Adrenal gland (tissue), 12 donors: ENCODE measurements around the gene CMIP. TPM values are rescaled to one million over a fixed set of nuclear protein-coding genes. Genes with fewer than 3 reads are reported as not detected.

Source experiments
- DNase-seq, 7 donors: peaks; one replicate each; pipeline ENCODE4 v3.0.0-alpha.2; 2019 to 2020
- H3K27ac ChIP-seq, 5 donors: fragments of 200-600 bp; sonication (generic) in 4 of 5; 1 replicate in 3 of 5; 2 replicates in 2 of 5; pipeline versions ENCODE4 v1.5.1 to v1.8.0; 2016 to 2020; ENCODE audit warnings: mild to moderate bottlenecking in 1 of 5
- H3K27me3 ChIP-seq: fragments of 200-600 bp; 2 replicates; pipeline ENCODE4 v1.8.0; 2021
- H3K36me3 ChIP-seq, 2 donors: fragments of 200-600 bp; replicated peaks in 1 of 2; 1 replicate in 1 of 2; 2 replicates in 1 of 2; pipeline versions ENCODE4 v1.5.1 to v1.8.0; 2018 to 2022
- H3K4me1 ChIP-seq, 2 donors: fragments of 200-600 bp; replicated peaks in 1 of 2; 1 replicate in 1 of 2; 2 replicates in 1 of 2; pipeline versions ENCODE4 v1.5.1 to v1.8.0; 2018 to 2021
- H3K4me3 ChIP-seq, 4 donors: fragments of 200-600 bp; sonication (generic) in 3 of 4; one replicate each; pipeline ENCODE4 v1.5.1; 2016 to 2018
- H3K9me3 ChIP-seq, 3 donors: fragments of 200-600 bp; sonication (generic) in 1 of 3; replicated peaks in 1 of 3; 1 replicate in 2 of 3; 2 replicates in 1 of 3; pipeline versions ENCODE4 v1.5.1 to v1.8.0; 2016 to 2021
- POLR2A ChIP-seq, 2 donors: fragments of 450-650 bp; IDR thresholded peaks; one replicate each; pipeline ENCODE4 v1.6.1; 2017; ENCODE audit warnings: antibody characterized with exemption in 2 of 2, mild to moderate bottlenecking in 2 of 2, moderate library complexity in 1 of 2
- WGBS, 4 donors: extraction: QIAGEN DNeasy Blood & Tissue Kit in 2 of 4; methylation state at CpG; one replicate each; pipeline versions ENCODE4 v1.1.5 to v1.1.7; 2013 to 2017; 5-methylcytosine and 5-hydroxymethylcytosine counted together
- intact Hi-C, 2 donors: fragments of 100-400 bp; cut with DNase I; formaldehyde crosslinking; loops; one replicate each; pipeline versions ENCODE4 v1.14.1 to v1.15.0; 2022 to 2023
- polyA plus RNA-seq, 3 donors: library from polyadenylated mRNA; stranded (reverse); fragments of 200-250 nt in 2 of 3; fragments of 350-450 nt in 1 of 3; fragmentation: Illumina TruSeq in 1 of 3; extraction: RNeasy Lipid Tissue Mini Kit (QIAGEN cat#74804) in 1 of 3; gene quantifications; one replicate each; pipeline ENCODE4 v1.2.3, GENCODE V29; 2013 to 2014
- total RNA-seq, 9 donors: library from RNA; depleted of rRNA in 4 of 9; stranded (reverse); fragments of >200 nt in 4 of 9; fragments of 120-200 nt in 1 of 9; fragmentation: NEBNext Ultra II Directional in 1 of 9; extraction: Animal tissue kit (Norgen Biotek cat#: 25700) in 1 of 9; gene quantifications; one replicate each; pipeline versions ENCODE4 v1.1.0 to v1.2.4, GENCODE V29; 2013 to 2023
- TF ChIP-seq, protein P1 (sequence below), 6 experiments: fragments of 450-650 bp in 4 of 6; fragments of 200-600 bp in 2 of 6; sonication (generic) in 1 of 6; IDR thresholded peaks; 1 replicate in 5 of 6; 2 replicates in 1 of 6; pipeline versions ENCODE4 v1.5.1 to v1.8.0; 2016 to 2021; ENCODE audit warnings: antibody characterized with exemption in 6 of 6, mild to moderate bottlenecking in 2 of 6, moderate library complexity in 1 of 6
- donor health status: healthy with polysubstance abuse.
- donor health status: Bipolar disorder and iron deficiency.
- donor health status: DM: yes; HTN: yes; CAD: no.
- donor health status: DM: no; HTN: no; CAD: no.
- donor health status: DM: no; HTN: no; CAD: no.
- donor health status: DM: yes; HTN: yes; CAD: no.

CMIP gene
- total and polyA plus RNA-seq, 12 donors, result 8.1 to 87.9 (median 42.5) TPM

DNA sequence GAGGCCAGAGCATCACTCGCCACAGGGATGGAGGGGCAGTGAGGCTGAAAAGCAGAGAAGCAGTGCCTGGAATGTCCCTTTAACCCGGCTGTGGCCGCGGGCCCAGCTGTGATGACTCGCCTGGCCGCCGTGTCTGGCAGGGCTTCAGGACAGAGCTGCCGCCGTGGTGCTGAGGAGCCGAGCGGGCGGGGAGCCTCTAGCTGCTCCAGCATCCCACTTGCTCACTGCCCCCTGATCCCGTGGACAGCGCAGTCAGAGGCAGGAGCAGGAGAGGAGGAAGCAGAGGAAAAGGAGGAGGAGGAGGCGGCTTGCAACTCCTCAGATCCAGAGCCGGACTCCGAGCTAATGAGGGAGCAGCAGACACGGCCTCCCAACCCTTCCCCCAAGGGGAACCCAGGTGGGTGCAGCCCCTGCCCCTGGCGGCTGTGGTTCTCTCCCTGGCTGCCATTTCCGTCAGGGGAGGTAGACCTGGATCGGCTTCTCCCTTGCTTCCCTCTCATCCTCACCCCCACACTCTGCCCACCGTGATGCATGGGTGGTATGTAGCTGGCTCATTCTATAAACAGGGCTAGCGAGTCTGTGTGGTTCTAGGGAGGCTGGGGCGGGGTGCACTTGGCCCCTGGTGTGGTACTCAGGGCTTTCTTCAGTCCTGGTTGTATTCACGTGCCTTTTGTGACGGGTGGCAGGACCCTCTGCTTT lies 165.7 kb downstream of the CMIP start:
- TF ChIP-seq POLR2A (IDR thresholded peaks at IDR 0.05), result no peak
- TF ChIP-seq, protein P1, sequence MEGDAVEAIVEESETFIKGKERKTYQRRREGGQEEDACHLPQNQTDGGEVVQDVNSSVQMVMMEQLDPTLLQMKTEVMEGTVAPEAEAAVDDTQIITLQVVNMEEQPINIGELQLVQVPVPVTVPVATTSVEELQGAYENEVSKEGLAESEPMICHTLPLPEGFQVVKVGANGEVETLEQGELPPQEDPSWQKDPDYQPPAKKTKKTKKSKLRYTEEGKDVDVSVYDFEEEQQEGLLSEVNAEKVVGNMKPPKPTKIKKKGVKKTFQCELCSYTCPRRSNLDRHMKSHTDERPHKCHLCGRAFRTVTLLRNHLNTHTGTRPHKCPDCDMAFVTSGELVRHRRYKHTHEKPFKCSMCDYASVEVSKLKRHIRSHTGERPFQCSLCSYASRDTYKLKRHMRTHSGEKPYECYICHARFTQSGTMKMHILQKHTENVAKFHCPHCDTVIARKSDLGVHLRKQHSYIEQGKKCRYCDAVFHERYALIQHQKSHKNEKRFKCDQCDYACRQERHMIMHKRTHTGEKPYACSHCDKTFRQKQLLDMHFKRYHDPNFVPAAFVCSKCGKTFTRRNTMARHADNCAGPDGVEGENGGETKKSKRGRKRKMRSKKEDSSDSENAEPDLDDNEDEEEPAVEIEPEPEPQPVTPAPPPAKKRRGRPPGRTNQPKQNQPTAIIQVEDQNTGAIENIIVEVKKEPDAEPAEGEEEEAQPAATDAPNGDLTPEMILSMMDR (IDR thresholded peaks at IDR 0.05), result peak in 1 of 6 experiments; percentile 16
- H3K4me1 ChIP-seq, result peaks cover 0 to 39% of the 10 kb centered on the region in 2 donors
- H3K27me3 ChIP-seq, result no peaks in the 10 kb centered on the region
- intact Hi-C loops, result no loop called here
- H3K9me3 ChIP-seq, result no peaks in the 10 kb centered on the region
- 42 to 85% (median 53%) methylated on average over 6 to 26 of the region's 26 CpGs for WGBS, 4 donors
- H3K36me3 ChIP-seq, result peaks cover 0 to 14% of the 10 kb centered on the region in 2 donors
- H3K27ac ChIP-seq, result peak overlapping the region in 2 of 5 donors; percentile 65 to 76
- DNase-seq, result peak; percentile 79 to 92 (median 87)
- no peak overlapping the region for H3K4me3 ChIP-seq

DNA sequence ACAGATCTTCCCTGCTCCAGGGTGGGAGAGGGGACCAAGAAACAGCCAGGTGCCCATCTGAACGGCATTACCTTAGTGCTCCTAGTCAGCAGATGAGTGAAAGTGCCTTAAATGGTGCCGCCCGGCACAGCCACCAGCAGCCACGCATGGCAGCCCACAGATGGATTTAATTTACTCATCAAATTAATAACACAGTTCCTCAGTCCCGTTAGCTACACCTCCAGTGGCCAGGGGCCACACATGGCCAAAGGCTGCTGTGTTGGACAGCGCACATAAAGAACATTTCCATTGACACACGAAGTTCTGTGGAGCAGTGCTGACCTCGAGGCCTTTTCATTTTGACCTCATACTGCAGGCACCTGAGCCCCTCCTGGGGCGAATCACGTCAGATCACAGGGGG lies 166.3 kb downstream of the CMIP start:
- Histone ChIP-seq H3K4me1 (peaks cover 0 to 39% of the 10 kb centered on the region in 2 donors), H3K4me3 (no peak overlapping the region), H3K36me3 (peaks cover 0 to 14% of the 10 kb centered on the region in 2 donors), H3K27ac (peak overlapping the region in 2 of 5 donors; percentile 69 to 76), H3K27me3 (no peaks in the 10 kb centered on the region), H3K9me3 (no peaks in the 10 kb centered on the region)
- intact Hi-C loops, result no loop called here
- WGBS, 4 donors, result 82 to 85% (median 84%) methylated on average over 7 to 10 of the region's 10 CpGs
- DNase-seq, result no peak
- TF ChIP-seq, protein P1 (IDR thresholded peaks at IDR 0.05), result no peak
- TF ChIP-seq POLR2A (IDR thresholded peaks at IDR 0.05), result no peak

DNA sequence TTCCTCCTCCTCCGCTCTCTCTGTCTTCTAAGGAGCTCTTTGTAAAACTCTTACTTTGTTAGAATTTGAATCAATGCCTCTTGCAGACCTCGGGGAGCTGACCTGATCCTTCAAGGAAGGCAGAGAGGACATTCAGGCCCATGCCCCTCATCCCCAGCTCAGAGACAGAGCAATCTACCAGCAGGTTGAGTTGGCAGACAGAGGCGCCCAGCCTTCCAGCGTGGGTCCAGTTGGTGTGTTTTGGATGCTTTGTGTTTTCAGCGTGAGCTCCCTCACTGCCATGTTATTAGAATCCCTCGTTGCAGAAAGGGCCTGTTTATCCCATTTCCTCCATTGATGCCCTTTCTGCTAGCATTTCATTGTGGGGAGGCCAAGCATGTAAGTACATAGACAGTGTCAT lies 167.1 kb downstream of the CMIP start:
- peaks cover 0 to 14% of the 10 kb centered on the region in 2 donors for H3K36me3 ChIP-seq
- WGBS, 4 donors, result 75 to 88% (median 78%) methylated on average over 6 of the region's 6 CpGs
- TF ChIP-seq, protein P1 (IDR thresholded peaks at IDR 0.05), result no peak
- TF ChIP-seq POLR2A (IDR thresholded peaks at IDR 0.05), result no peak
- no peak overlapping the region for H3K4me3 ChIP-seq
- intact Hi-C loops, result no loop called here
- peak overlapping the region in 2 of 5 donors; percentile 69 to 73 for H3K27ac ChIP-seq
- DNase-seq, result no peak
- no peaks in the 10 kb centered on the region for H3K27me3 ChIP-seq
- H3K4me1 ChIP-seq, result peaks cover 3 to 41% of the 10 kb centered on the region in 2 donors
- no peaks in the 10 kb centered on the region for H3K9me3 ChIP-seq

DNA sequence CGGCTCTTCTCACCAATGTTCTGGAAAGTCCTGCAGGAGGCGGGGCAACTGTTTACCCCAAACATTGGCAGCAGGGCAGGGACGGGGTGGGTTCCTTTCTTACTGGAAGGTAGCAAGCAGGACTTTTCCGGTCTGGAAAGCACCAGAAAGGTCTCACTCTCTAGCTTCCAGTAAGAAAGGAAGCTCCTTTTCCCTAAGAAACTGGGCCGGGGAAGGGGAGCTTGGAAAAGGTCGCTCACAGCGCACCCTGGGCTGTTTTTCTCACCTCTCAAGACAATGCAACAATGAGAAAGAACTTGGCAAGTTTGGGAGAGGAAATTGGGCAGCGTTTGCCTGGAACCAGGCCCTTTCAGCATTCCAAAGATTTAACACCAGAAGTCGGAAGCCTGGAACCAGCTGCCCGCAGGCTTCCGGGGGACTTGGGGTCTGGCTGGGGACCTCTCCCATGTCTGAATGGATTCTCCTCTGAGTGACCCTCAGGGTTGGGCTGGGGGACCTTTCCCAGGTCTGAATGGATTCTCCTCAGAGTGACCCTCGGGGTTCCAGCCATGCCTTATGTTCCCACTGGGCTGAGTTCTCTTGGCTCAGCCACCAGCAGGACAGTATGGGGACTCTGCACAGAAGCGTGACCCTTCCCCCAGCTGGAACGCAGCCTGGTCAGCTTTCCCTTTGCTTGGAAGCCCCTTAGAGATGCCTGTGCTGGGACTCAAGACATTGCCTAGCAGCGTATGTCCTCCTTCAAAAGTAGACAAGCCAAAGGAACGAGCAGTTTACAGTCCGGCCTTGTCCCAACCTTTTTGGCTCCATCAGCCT lies 167.9 kb downstream of the CMIP start:
- peak in 6 of 7 donors; percentile 38 to 80 (median 53) for DNase-seq
- WGBS, 4 donors, result 66 to 79% (median 77%) methylated on average over 12 to 17 of the region's 17 CpGs
- Histone ChIP-seq H3K9me3 (no peaks in the 10 kb centered on the region), H3K36me3 (peaks cover 0 to 11% of the 10 kb centered on the region in 2 donors), H3K27ac (peak overlapping the region in 2 of 5 donors; percentile 69 to 78), H3K4me3 (no peak overlapping the region), H3K4me1 (peaks cover 6 to 46% of the 10 kb centered on the region in 2 donors), H3K27me3 (no peaks in the 10 kb centered on the region)
- intact Hi-C loops, result no loop called here
- TF ChIP-seq, protein P1 (IDR thresholded peaks at IDR 0.05), result no peak
- TF ChIP-seq POLR2A (IDR thresholded peaks at IDR 0.05), result no peak
